ENCODE measurements around the gene CFAP46.

Gene CFAP46

DNA sequence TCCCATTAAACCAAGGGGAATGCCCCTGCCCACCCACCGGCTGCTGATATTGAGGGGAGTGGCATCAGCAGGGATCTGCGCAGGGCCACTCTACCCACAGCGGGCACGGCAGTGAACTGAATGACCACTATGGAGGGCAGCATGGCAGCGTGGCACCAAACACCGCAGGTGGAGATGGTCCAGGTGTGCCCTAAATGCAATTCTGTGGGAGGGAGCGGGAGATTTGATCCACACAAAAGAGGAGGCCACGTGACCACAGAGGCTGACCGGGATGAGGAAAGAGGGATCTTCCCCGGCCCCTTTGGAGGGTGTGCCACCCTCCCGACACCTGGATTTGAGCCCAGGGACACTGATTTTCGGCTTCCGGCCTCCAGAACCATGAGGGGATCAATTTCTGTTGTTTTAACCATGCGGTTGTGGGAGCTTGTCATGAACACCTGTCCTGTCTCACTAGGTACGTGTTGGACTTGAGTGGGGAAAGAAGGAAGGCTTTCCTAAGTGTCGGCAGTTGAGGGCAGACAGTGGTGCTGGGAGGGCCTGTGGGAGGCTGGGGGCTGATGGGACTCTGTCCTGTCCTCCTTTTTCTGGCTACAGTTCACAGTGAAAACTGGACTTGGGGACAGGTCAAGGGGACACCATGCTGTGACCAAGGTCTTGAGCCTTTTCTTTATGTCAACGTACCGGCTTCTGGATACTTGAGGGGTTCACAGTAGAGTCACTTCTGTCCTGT lies 66.1 kb downstream of the CFAP46 start:
- TF ChIP-seq, protein P1, sequence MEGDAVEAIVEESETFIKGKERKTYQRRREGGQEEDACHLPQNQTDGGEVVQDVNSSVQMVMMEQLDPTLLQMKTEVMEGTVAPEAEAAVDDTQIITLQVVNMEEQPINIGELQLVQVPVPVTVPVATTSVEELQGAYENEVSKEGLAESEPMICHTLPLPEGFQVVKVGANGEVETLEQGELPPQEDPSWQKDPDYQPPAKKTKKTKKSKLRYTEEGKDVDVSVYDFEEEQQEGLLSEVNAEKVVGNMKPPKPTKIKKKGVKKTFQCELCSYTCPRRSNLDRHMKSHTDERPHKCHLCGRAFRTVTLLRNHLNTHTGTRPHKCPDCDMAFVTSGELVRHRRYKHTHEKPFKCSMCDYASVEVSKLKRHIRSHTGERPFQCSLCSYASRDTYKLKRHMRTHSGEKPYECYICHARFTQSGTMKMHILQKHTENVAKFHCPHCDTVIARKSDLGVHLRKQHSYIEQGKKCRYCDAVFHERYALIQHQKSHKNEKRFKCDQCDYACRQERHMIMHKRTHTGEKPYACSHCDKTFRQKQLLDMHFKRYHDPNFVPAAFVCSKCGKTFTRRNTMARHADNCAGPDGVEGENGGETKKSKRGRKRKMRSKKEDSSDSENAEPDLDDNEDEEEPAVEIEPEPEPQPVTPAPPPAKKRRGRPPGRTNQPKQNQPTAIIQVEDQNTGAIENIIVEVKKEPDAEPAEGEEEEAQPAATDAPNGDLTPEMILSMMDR (conservative IDR thresholded peaks at IDR 0.05; ENCODE audit: low read depth, low read length), result no peak
- H3K4me3 ChIP-seq (ENCODE audit: low read depth, low read length), result no peak overlapping the region
- DNase-seq (ENCODE audit: low read depth), result no peak

DNA sequence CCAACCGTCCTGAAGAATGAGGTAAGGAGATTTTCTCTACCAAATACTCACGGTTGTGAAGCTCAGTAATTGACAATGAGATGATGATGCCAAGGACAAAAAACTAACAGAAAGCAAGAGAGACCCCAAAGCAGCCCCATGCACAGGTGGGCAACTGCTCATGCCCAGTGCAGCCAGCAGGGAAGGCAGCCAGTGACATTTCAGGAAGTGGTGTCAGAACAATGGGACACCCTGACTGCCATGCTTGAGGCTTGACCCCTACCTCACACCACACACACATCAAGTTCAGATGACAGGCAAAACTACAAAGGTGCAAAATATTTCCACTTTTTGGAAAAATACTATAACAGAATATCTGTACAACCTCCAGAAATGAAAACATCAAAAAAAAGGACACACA lies 66.9 kb downstream of the CFAP46 start:
- TF ChIP-seq, protein P1 (conservative IDR thresholded peaks at IDR 0.05; ENCODE audit: low read depth, low read length), result no peak
- DNase-seq (ENCODE audit: low read depth), result no peak
- no peak overlapping the region for H3K4me3 ChIP-seq (ENCODE audit: low read depth, low read length)

DNA sequence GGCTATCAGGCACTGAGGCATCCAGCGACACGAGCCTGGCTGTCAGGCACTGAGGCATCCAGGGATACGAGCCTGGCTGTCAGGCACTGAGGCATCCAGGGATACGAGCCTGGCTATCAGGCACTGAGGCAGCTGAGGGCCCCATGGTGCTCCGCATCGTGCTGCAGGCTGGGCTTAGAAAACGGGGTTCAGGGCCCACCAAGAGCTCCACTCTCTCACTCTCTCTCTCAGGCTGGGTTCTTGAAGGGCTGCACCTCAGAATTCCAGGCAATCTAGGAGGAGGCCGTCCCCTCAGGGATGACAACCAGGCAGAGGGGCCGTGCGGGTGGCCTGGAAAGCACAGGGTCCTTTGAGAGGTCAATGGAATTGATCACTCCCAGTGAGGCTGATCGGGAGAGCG lies 69.0 kb downstream of the CFAP46 start:
- TF ChIP-seq, protein P1 (conservative IDR thresholded peaks at IDR 0.05; ENCODE audit: low read depth, low read length), result no peak
- H3K4me3 ChIP-seq (ENCODE audit: low read depth, low read length), result no peak overlapping the region
- no peak for DNase-seq (ENCODE audit: low read depth)

DNA sequence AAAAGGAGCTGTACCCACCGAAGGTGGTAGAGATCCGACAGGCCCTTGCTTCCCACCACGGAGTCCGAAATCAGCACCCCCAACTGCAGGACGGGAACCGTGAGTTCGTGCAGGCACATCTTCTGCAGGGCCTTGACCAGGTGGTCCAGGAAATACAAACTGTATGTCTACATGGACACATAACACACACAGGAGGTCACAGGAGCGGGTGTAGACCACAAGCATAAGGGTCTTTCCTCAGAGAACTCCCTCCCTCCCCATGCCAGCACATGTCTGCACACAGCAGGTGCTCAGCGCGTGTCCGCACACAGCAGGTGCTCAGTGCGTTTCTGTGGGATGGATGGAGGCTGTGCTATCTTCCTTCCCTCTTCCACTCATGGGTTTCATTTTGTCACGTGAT lies 69.7 kb downstream of the CFAP46 start:
- no peak for DNase-seq (ENCODE audit: low read depth)
- H3K4me3 ChIP-seq (ENCODE audit: low read depth, low read length), result no peak overlapping the region
- TF ChIP-seq, protein P1 (conservative IDR thresholded peaks at IDR 0.05; ENCODE audit: low read depth, low read length), result no peak

DNA sequence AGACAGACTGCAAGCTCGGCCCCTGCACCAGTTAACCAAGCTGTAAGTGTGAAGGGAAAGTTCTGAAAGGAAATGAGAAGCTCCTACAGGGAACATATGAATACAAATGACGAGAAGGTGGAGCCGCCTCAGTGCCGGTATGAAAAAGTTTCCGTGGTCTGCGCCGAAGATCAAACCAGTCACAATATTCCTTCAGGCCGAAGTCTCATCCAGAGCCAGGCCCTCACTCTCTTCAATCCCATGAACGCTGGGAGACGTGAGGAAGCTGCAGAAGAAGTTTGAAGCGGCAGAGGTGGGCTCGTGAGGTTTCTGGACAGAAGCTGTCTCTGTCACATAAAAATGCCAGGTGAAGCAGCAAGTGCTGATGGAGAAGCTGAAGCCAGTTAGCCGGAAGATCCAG lies 71.9 kb downstream of the CFAP46 start:
- no peak overlapping the region for H3K4me3 ChIP-seq (ENCODE audit: low read depth, low read length)
- DNase-seq (ENCODE audit: low read depth), result no peak
- TF ChIP-seq, protein P1 (conservative IDR thresholded peaks at IDR 0.05; ENCODE audit: low read depth, low read length), result no peak

DNA sequence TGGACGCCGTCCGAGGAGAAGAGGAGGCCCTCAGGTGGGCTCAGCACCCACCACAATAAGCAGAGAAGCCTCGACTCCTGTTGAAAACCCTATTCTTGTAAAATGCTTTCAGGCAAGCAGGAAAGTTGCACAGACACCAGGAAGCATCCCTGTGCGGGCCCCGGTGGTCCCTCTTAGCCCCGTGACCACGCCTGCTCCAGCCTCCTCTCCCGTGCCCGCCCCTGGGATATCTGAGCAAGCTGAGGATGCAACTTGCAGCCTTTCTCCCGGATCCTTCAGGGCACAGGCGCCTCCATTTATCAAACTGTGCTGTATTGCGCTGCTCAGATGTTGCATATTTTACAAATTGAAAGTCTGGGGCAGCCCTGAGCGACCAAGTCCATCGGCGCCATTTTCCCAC lies 72.7 kb downstream of the CFAP46 start:
- TF ChIP-seq, protein P1 (conservative IDR thresholded peaks at IDR 0.05; ENCODE audit: low read depth, low read length), result no peak
- H3K4me3 ChIP-seq (ENCODE audit: low read depth, low read length), result no peak overlapping the region
- no peak for DNase-seq (ENCODE audit: low read depth)

DNA sequence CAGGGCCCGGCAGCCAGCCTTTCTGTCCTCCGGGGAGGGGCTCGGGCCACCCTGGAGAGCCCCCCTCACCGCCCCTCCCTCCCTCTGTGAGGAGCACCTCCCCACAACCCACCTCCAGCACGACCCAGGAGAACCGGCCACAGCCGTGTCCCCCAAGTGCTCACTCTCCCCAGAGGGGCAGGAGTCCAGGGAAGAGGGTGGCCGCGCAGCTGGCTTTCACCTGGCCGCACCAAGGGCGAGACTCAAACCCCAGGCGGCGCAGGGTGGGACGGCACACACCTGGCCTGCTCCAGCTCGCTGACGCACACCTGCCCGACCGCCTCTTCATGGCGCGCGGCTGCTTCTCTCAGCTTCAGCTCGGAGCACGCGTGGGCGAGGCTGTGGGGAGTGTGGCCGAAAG lies 73.4 kb downstream of the CFAP46 start:
- DNase-seq (ENCODE audit: low read depth), result no peak
- no peak overlapping the region for H3K4me3 ChIP-seq (ENCODE audit: low read depth, low read length)
- TF ChIP-seq, protein P1 (conservative IDR thresholded peaks at IDR 0.05; ENCODE audit: low read depth, low read length), result no peak
